ENCODE data around the gene RAB5A. TPM values are rescaled to one million over a fixed set of nuclear protein-coding genes. Genes with fewer than 3 reads are reported as not detected.

RAB5A gene
- total and polyA plus RNA-seq, 2 of the 4 experiments (the other 2 are of a cell fraction): 33.3 to 46.4 TPM

DNA sequence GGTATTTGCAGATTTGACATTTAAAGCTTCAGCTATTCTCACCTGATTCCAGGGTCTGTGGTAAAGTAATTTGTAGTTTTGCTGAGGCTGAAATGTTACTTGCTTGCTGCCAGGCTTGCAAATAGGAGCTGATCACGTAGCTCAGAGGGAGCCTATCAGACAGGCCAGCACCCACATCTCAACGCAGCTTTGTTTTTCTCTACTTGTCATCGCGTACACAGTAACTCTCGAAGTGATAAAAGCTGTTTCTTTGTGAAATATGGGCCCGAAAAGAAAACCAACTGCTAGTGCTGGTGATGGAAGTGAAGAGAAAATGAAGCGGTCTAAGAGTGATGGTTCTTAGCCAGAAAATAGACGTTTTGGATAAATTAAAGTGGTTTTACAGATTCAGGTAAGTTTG is 23.4 kb downstream of the RAB5A start:
- peaks cover 51% of the 10 kb centered on the region for H4K20me1 ChIP-seq (ENCODE audit: insufficient read depth, low read length)
- H3K4me2 ChIP-seq (ENCODE audit: low read depth, low read length): no peak overlapping the region
- DNase-seq (no peak), ATAC-seq (ENCODE audit: low read depth) (no peak)
- POLR2A ChIA-PET (ENCODE audit: unreplicated experiment): no interaction called here
- H3K56ac ChIP-seq (ENCODE audit: extremely low read depth, insufficient read depth, low read length): no peak overlapping the region
- CTCF ChIA-PET: no interaction called here
- no peak overlapping the region for H4K8ac ChIP-seq (ENCODE audit: low read depth in 2 of 2, low read length in 2 of 2)
- no peak overlapping the region for H2AFZ ChIP-seq (replicated peaks; ENCODE audit: low read length, poor library complexity)
- no peak overlapping the region for H3K27ac ChIP-seq (ENCODE audit: insufficient read depth, low read length)
- no peak overlapping the region for H2BK20ac ChIP-seq (ENCODE audit: low read depth, low read length)
- H2BK15ac ChIP-seq (ENCODE audit: low read depth, low read length): no peak overlapping the region
- intact Hi-C loops (cut with micrococcal nuclease) (no loop called here), in situ Hi-C loops (cut with MboI; ENCODE audit: low sequenced_read_pairs) (no loop called here), dilution Hi-C loops (cut with HindIII; ENCODE audit: low sequenced_read_pairs, unreplicated experiment) (no loop called here)
- no peak overlapping the region for H3K14ac ChIP-seq (replicated peaks; ENCODE audit: low read depth, low read length)
- H3K27me3 ChIP-seq (ENCODE audit: control insufficient read depth, insufficient read depth, low read length): no peaks in the 10 kb centered on the region
- TF ChIP-seq RFX5 (IDR thresholded peaks at IDR 0.05; ENCODE audit: low read depth, low read length): no peak
- no peak for TF ChIP-seq MXI1 (IDR thresholded peaks at IDR 0.05; ENCODE audit: borderline replicate concordance, low read depth, low read length)
- no peak for TF ChIP-seq RAD21 (IDR thresholded peaks at IDR 0.05; ENCODE audit: low read length)
- TF ChIP-seq MAFK (IDR thresholded peaks at IDR 0.05; ENCODE audit: low read depth, low read length): no peak
- TF ChIP-seq BHLHE40 (IDR thresholded peaks at IDR 0.05; ENCODE audit: low read depth, low read length): no peak
- TF ChIP-seq, protein P1, sequence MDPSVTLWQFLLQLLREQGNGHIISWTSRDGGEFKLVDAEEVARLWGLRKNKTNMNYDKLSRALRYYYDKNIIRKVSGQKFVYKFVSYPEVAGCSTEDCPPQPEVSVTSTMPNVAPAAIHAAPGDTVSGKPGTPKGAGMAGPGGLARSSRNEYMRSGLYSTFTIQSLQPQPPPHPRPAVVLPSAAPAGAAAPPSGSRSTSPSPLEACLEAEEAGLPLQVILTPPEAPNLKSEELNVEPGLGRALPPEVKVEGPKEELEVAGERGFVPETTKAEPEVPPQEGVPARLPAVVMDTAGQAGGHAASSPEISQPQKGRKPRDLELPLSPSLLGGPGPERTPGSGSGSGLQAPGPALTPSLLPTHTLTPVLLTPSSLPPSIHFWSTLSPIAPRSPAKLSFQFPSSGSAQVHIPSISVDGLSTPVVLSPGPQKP (IDR thresholded peaks at IDR 0.05; ENCODE audit: borderline replicate concordance, low read depth, low read length): no peak
- no peak for TF ChIP-seq NFE2L2 (IDR thresholded peaks at IDR 0.05; ENCODE audit: low read depth, low read length)
- TF ChIP-seq CHD1 (IDR thresholded peaks at IDR 0.05; ENCODE audit: low read depth, low read length): no peak
- no peak for TF ChIP-seq POLR2A (IDR thresholded peaks at IDR 0.05; ENCODE audit: low read depth, low read length)
- TF ChIP-seq FOS (IDR thresholded peaks at IDR 0.05; ENCODE audit: low read depth, low read length): no peak
- TF ChIP-seq, protein P2, sequence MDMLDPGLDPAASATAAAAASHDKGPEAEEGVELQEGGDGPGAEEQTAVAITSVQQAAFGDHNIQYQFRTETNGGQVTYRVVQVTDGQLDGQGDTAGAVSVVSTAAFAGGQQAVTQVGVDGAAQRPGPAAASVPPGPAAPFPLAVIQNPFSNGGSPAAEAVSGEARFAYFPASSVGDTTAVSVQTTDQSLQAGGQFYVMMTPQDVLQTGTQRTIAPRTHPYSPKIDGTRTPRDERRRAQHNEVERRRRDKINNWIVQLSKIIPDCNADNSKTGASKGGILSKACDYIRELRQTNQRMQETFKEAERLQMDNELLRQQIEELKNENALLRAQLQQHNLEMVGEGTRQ (IDR thresholded peaks at IDR 0.05; ENCODE audit: low read depth, low read length): no peak
- no peak for TF ChIP-seq SMC3 (IDR thresholded peaks at IDR 0.05; ENCODE audit: low read depth, low read length)
- TF ChIP-seq, protein P3, sequence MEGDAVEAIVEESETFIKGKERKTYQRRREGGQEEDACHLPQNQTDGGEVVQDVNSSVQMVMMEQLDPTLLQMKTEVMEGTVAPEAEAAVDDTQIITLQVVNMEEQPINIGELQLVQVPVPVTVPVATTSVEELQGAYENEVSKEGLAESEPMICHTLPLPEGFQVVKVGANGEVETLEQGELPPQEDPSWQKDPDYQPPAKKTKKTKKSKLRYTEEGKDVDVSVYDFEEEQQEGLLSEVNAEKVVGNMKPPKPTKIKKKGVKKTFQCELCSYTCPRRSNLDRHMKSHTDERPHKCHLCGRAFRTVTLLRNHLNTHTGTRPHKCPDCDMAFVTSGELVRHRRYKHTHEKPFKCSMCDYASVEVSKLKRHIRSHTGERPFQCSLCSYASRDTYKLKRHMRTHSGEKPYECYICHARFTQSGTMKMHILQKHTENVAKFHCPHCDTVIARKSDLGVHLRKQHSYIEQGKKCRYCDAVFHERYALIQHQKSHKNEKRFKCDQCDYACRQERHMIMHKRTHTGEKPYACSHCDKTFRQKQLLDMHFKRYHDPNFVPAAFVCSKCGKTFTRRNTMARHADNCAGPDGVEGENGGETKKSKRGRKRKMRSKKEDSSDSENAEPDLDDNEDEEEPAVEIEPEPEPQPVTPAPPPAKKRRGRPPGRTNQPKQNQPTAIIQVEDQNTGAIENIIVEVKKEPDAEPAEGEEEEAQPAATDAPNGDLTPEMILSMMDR (conservative IDR thresholded peaks at IDR 0.05; ENCODE audit: low read depth, low read length): no peak
- no peak for TF ChIP-seq RCOR1 (IDR thresholded peaks at IDR 0.05; ENCODE audit: insufficient replicate concordance, low read length)
- TF ChIP-seq MAZ (IDR thresholded peaks at IDR 0.05; ENCODE audit: borderline replicate concordance, low read depth, low read length): no peak
- no peak for TF ChIP-seq CEBPB (IDR thresholded peaks at IDR 0.05; ENCODE audit: low read depth, low read length)
- BruUV-seq (replicated peaks): no TSS peak
- no peak overlapping the region for H4K91ac ChIP-seq (ENCODE audit: insufficient read depth, low read depth, low read length)
- H3K9me3 ChIP-seq (ENCODE audit: control insufficient read depth, insufficient read depth, low read length): no peaks in the 10 kb centered on the region
- H3K4me1 ChIP-seq (ENCODE audit: control insufficient read depth, insufficient read depth, low read length): peaks cover 3% of the 10 kb centered on the region
- H3K4ac ChIP-seq (ENCODE audit: low read depth, low read length): no peak overlapping the region
- 64% methylated on average over 2 of the region's 8 CpGs; no CpG with 5 or more reads in 1 of the 2 experiments for WGBS, 2 experiments (ENCODE audit: extremely low coverage in 2 of 2, insufficient read length in 1 of 2)
- no peak overlapping the region for H3K9ac ChIP-seq (ENCODE audit: low read depth, low read length)
- H3K4me3 ChIP-seq (ENCODE audit: insufficient read depth, low read depth, low read length): no peak overlapping the region
- H2BK120ac ChIP-seq (ENCODE audit: low read depth, low read length): no peak overlapping the region
- peaks cover 9% of the 10 kb centered on the region for H3K36me3 ChIP-seq (ENCODE audit: control insufficient read depth, insufficient read depth, low read length)
- H2AK9ac ChIP-seq (replicated peaks; ENCODE audit: low read depth, low read length, poor library complexity): no peak overlapping the region
- H2BK5ac ChIP-seq (ENCODE audit: low read depth, low read length, poor library complexity, severe bottlenecking): no peak overlapping the region
- no peak overlapping the region; the same call in 1 of the 2 replicates for H4K5ac ChIP-seq (ENCODE audit: low read depth, low read length)
- H3K79me1 ChIP-seq (ENCODE audit: low read depth in 1 of 2, low read length in 2 of 2): peaks cover 14 to 50% of the 10 kb centered on the region in 2 experiments
- no peak overlapping the region for H3K23ac ChIP-seq (ENCODE audit: low read depth, low read length)
- no peak overlapping the region for H3K18ac ChIP-seq (ENCODE audit: low read depth, low read length)
- no peak overlapping the region for H2AK5ac ChIP-seq (ENCODE audit: low read depth, low read length)
- no peaks in the 10 kb centered on the region for H3K9me1 ChIP-seq (ENCODE audit: insufficient read depth, low read length)

All from IMR-90 (cell line).